H9 (cell line): Measurements from ENCODE around the gene CLIP1. TPM values are rescaled to one million over a fixed set of nuclear protein-coding genes. Genes with fewer than 3 reads are reported as not detected.
"Not testable (repeated sequence)": the region's sequence is repeated elsewhere in the genome, so short reads cannot be mapped to it uniquely, and the experiment has no call there.

Experiments
- DNase-seq: peaks from one replicate; pipeline ENCODE4 v3.0.0-alpha.2; 2017
- H2AFZ ChIP-seq: one replicate; pipeline ENCODE4 v1.6.1; 2013; ENCODE audit warnings: mild to moderate bottlenecking, low read length, control low read depth, moderate library complexity
- H2AK5ac ChIP-seq: 2 replicates; pipeline ENCODE4 v1.6.1; 2013; ENCODE audit warnings: low read length, control low read depth, mixed read lengths; ENCODE audit not compliant: insufficient read length
- H2BK120ac ChIP-seq: one replicate; pipeline ENCODE4 v1.6.1; 2013; ENCODE audit warnings: low read depth, mild to moderate bottlenecking, low read length, control low read depth, inconsistent platforms; ENCODE audit not compliant: poor library complexity, severe bottlenecking
- H2BK12ac ChIP-seq: 2 replicates; pipeline ENCODE4 v1.6.1; 2013; ENCODE audit warnings: low read length, control low read depth, mixed read lengths, low read depth; ENCODE audit not compliant: insufficient read length
- H2BK15ac ChIP-seq: 2 replicates; pipeline ENCODE4 v1.6.1; 2013; ENCODE audit warnings: low read depth, low read length, control low read depth
- H2BK20ac ChIP-seq: one replicate; pipeline ENCODE4 v1.6.1; 2013; ENCODE audit warnings: low read depth, mild to moderate bottlenecking, low read length, control low read depth, inconsistent platforms; ENCODE audit not compliant: poor library complexity, severe bottlenecking
- H2BK5ac ChIP-seq: 2 replicates; pipeline ENCODE4 v1.6.1; 2013; ENCODE audit warnings: low read length, control low read depth, mixed read lengths; ENCODE audit not compliant: insufficient read length
- H3K14ac ChIP-seq: 2 replicates; pipeline ENCODE4 v1.6.1; 2013; ENCODE audit warnings: low read length, control low read depth; ENCODE audit not compliant: insufficient read depth
- H3K18ac ChIP-seq: 2 replicates; pipeline ENCODE4 v1.6.1; 2013; ENCODE audit warnings: low read depth, mild to moderate bottlenecking, mixed read lengths, low read length, control low read depth; ENCODE audit not compliant: insufficient read length
- H3K23ac ChIP-seq: 2 replicates; pipeline ENCODE4 v1.6.1; 2013; ENCODE audit warnings: low read length, control low read depth, mixed read lengths, low read depth; ENCODE audit not compliant: insufficient read length
- H3K23me2 ChIP-seq: 2 replicates; pipeline ENCODE4 v1.6.1; 2013; ENCODE audit warnings: low read depth, mild to moderate bottlenecking, mixed read lengths, low read length, control low read depth; ENCODE audit not compliant: insufficient read length, poor library complexity, severe bottlenecking
- H3K27ac ChIP-seq: 2 replicates; pipeline ENCODE4 v1.5.1; 2013; ENCODE audit warnings: low read length, control low read depth, mixed read lengths, low read depth; ENCODE audit not compliant: insufficient read length
- H3K27me3 ChIP-seq: 2 replicates; pipeline ENCODE4 v1.6.1; 2013; ENCODE audit warnings: low read length, control low read depth, inconsistent platforms; ENCODE audit not compliant: insufficient read depth
- H3K4ac ChIP-seq: 2 replicates; pipeline ENCODE4 v1.6.1; 2013; ENCODE audit warnings: low read depth, mild to moderate bottlenecking, control low read depth, inconsistent platforms, low read length, moderate library complexity
- H3K4me1 ChIP-seq: 2 replicates; pipeline ENCODE4 v1.6.1; 2013; ENCODE audit warnings: low read length, control low read depth, inconsistent platforms; ENCODE audit not compliant: insufficient read depth
- H3K4me2 ChIP-seq: 2 replicates; pipeline ENCODE4 v1.6.1; 2013; ENCODE audit warnings: low read length, control low read depth, mixed read lengths; ENCODE audit not compliant: insufficient read length, insufficient read depth
- H3K56ac ChIP-seq: 2 replicates; pipeline ENCODE4 v1.6.1; 2013; ENCODE audit warnings: low read depth, mild to moderate bottlenecking, mixed read lengths, low read length, control low read depth; ENCODE audit not compliant: insufficient read length
- H3K79me1 ChIP-seq: 2 replicates; pipeline ENCODE4 v1.6.1; 2013; ENCODE audit warnings: low read depth, mild to moderate bottlenecking, moderate library complexity, low read length, control low read depth, inconsistent platforms; ENCODE audit not compliant: insufficient read depth, poor library complexity, severe bottlenecking
- H3K79me2 ChIP-seq: 2 replicates; pipeline ENCODE4 v1.6.1; 2013; ENCODE audit warnings: low read length, control low read depth, inconsistent platforms; ENCODE audit not compliant: insufficient read depth
- H3K9ac ChIP-seq: 2 replicates; pipeline ENCODE4 v1.6.1; 2013; ENCODE audit warnings: low read length, control low read depth, mixed read lengths; ENCODE audit not compliant: insufficient read length; ENCODE audit errors: extremely low read depth
- H3K9me3 ChIP-seq: one replicate; pipeline ENCODE4 v1.6.1; 2013; ENCODE audit warnings: low read depth, low read length, inconsistent platforms; ENCODE audit not compliant: control insufficient read depth
- H3T11ph ChIP-seq: one replicate; pipeline ENCODE4 v1.6.1; 2013; ENCODE audit warnings: mild to moderate bottlenecking, low read length, control low read depth, inconsistent platforms
- H4K20me1 ChIP-seq: one replicate; pipeline ENCODE4 v1.6.1; 2013; ENCODE audit not compliant: control insufficient read depth, insufficient read length, insufficient read depth
- H4K5ac ChIP-seq: 2 replicates; pipeline ENCODE4 v1.6.1; 2013; ENCODE audit warnings: low read depth, mild to moderate bottlenecking, mixed read lengths, low read length, control low read depth; ENCODE audit not compliant: insufficient read length
- H4K8ac ChIP-seq: replicated peaks from 2 replicates; pipeline ENCODE4 v1.6.1; 2013; ENCODE audit warnings: low read length, control low read depth, mixed read lengths, low read depth; ENCODE audit not compliant: insufficient read length
- H4K91ac ChIP-seq: 2 replicates; pipeline ENCODE4 v1.6.1; 2013; ENCODE audit warnings: low read depth, mild to moderate bottlenecking, moderate library complexity, mixed read lengths, low read length, control low read depth; ENCODE audit not compliant: insufficient read length
- H3K27ac Mint-ChIP-seq, 3 experiments: 2 replicates in 2 of 3; 3 replicates in 1 of 3; pipeline ENCODE4 v1.8.0; 2020 to 2021; ENCODE audit warnings: mixed read lengths in 3 of 3, mild to moderate bottlenecking in 1 of 3, moderate library complexity in 1 of 3
- H3K27me3 Mint-ChIP-seq: 2 replicates; pipeline ENCODE4 v1.8.0; 2021; ENCODE audit warnings: low read depth, mild to moderate bottlenecking, moderate library complexity, mixed read lengths
- H3K36me3 Mint-ChIP-seq, 3 experiments: 2 replicates in 2 of 3; 3 replicates in 1 of 3; pipeline ENCODE4 v1.8.0; 2020 to 2021; ENCODE audit warnings: low read depth in 3 of 3, mixed read lengths in 3 of 3; ENCODE audit not compliant: insufficient read depth in 1 of 3
- H3K4me1 Mint-ChIP-seq, 2 experiments: 2 replicates each; pipeline ENCODE4 v1.8.0; 2020; ENCODE audit warnings: mixed read lengths in 2 of 2
- H3K4me3 Mint-ChIP-seq, 2 experiments: 2 replicates in 1 of 2; 3 replicates in 1 of 2; pipeline ENCODE4 v1.8.0; 2020 to 2021; ENCODE audit warnings: mild to moderate bottlenecking in 2 of 2, mixed read lengths in 2 of 2, moderate library complexity in 1 of 2
- H3K9me3 Mint-ChIP-seq, 2 experiments: 2 replicates in 1 of 2; 3 replicates in 1 of 2; pipeline ENCODE4 v1.8.0; 2020; ENCODE audit warnings: mild to moderate bottlenecking in 2 of 2, mixed read lengths in 2 of 2, moderate library complexity in 1 of 2
- WGBS: extraction: QIAGEN DNeasy Blood & Tissue Kit; methylation state at CpG from one replicate; pipeline ENCODE4 v1.1.7; 2013; ENCODE audit warnings: missing lambda C conversion rate, low lambda C conversion rate, mixed read lengths; ENCODE audit not compliant: insufficient read length; ENCODE audit errors: extremely low coverage; 5-methylcytosine and 5-hydroxymethylcytosine counted together
- total RNA-seq: library from RNA; stranded (reverse); gene quantifications from 2 replicates; pipeline ENCODE4 v1.2.1, GENCODE V29; 2021

CLIP1 gene
- total RNA-seq, 1 experiment from 2014 or later, result 23.6 TPM

GRCh38 chr12:122438822-122439221 lies 16.4 kb upstream of the CLIP1 start:
- not testable (repeated sequence) for H3K4me3 Mint-ChIP-seq, H2BK120ac ChIP-seq, H3K79me1 ChIP-seq, H3K23ac ChIP-seq, H3K9me3 Mint-ChIP-seq, H4K91ac ChIP-seq, H3T11ph ChIP-seq, H3K27me3 Mint-ChIP-seq, H3K27ac ChIP-seq, H3K27ac Mint-ChIP-seq, H2BK12ac ChIP-seq, H2BK15ac ChIP-seq, H3K9me3 ChIP-seq, H3K9ac ChIP-seq, H3K23me2 ChIP-seq, H4K20me1 ChIP-seq, H3K4me2 ChIP-seq, H3K79me2 ChIP-seq, H3K36me3 Mint-ChIP-seq, H3K56ac ChIP-seq, H2AFZ ChIP-seq, H2BK5ac ChIP-seq, H4K8ac ChIP-seq, H2AK5ac ChIP-seq, H3K18ac ChIP-seq, H4K5ac ChIP-seq, H2BK20ac ChIP-seq, H3K4ac ChIP-seq, H3K27me3 ChIP-seq, H3K14ac ChIP-seq, H3K4me1 ChIP-seq, DNase-seq, H3K4me1 Mint-ChIP-seq
- no CpG with 5 or more reads among the region's 8 CpGs for WGBS
